GM18526 (cell line): ENCODE results near the gene SLC9A8.

Experiments
- POLR2A ChIP-seq: IDR thresholded peaks from 3 replicates; pipeline ENCODE4 v1.6.1; 2011; ENCODE audit not compliant: insufficient read length; ENCODE audit errors: extremely low read depth

SLC9A8 gene

GRCh38 chr20:49825521-49826033, 12.9 kb downstream of the SLC9A8 start:
- no peak for TF ChIP-seq POLR2A

GRCh38 chr20:49831022-49831769, 18.6 kb downstream of the SLC9A8 start:
- no peak for TF ChIP-seq POLR2A

GRCh38 chr20:49831770-49832631, 19.4 kb downstream of the SLC9A8 start:
- TF ChIP-seq POLR2A, result no peak

GRCh38 chr20:49832632-49833327, 20.2 kb downstream of the SLC9A8 start:
- no peak for TF ChIP-seq POLR2A

GRCh38 chr20:49833483-49833882, 20.9 kb downstream of the SLC9A8 start:
- TF ChIP-seq POLR2A, result no peak

- no peak for TF ChIP-seq POLR2A
These were observed 22.4 kb downstream of the SLC9A8 start for GRCh38 chr20:49835031-49835430.

GRCh38 chr20:49838546-49838945, 25.9 kb downstream of the SLC9A8 start:
- no peak for TF ChIP-seq POLR2A

- TF ChIP-seq POLR2A, result no peak
These were observed 30.5 kb downstream of the SLC9A8 start for GRCh38 chr20:49843139-49843538.

- TF ChIP-seq POLR2A, result no peak
These were observed 31.2 kb downstream of the SLC9A8 start for GRCh38 chr20:49843770-49844380.

GRCh38 chr20:49845060-49845459, 32.4 kb downstream of the SLC9A8 start:
- no peak for TF ChIP-seq POLR2A

GRCh38 chr20:49846206-49846807, 33.7 kb downstream of the SLC9A8 start:
- no peak for TF ChIP-seq POLR2A

- TF ChIP-seq POLR2A, result no peak
These were observed 38.0 kb downstream of the SLC9A8 start for GRCh38 chr20:49850463-49851230.

- no peak for TF ChIP-seq POLR2A
These were observed 38.6 kb downstream of the SLC9A8 start for GRCh38 chr20:49851231-49851705.

- TF ChIP-seq POLR2A, result no peak
These were observed 39.4 kb downstream of the SLC9A8 start for GRCh38 chr20:49851991-49852390.
